Transverse colon (tissue), 4 donors: ENCODE data around the gene FAM81B. TPM values are rescaled to one million over a fixed set of nuclear protein-coding genes. Genes with fewer than 3 reads are reported as not detected.

Source experiments
- DNase-seq: peaks from one replicate; pipeline ENCODE4 v3.0.0-alpha.2; 2019
- H3K27ac ChIP-seq, 4 donors: fragments of 200-600 bp; sonication (generic); 2 replicates each; pipeline ENCODE4 v1.5.1; 2016 to 2018; ENCODE audit warnings: inconsistent platforms in 4 of 4
- H3K27me3 ChIP-seq: fragments of 200-600 bp; sonication (generic); 2 replicates; pipeline ENCODE4 v1.5.1; 2017; ENCODE audit warnings: inconsistent platforms
- H3K36me3 ChIP-seq, 4 donors: fragments of 200-600 bp; sonication (generic); 2 replicates each; pipeline ENCODE4 v1.5.1; 2017 to 2019; ENCODE audit warnings: inconsistent platforms in 4 of 4
- H3K4me1 ChIP-seq, 4 donors: fragments of 200-600 bp; sonication (generic); 2 replicates each; pipeline ENCODE4 v1.5.1; 2017 to 2020; ENCODE audit warnings: inconsistent platforms in 4 of 4
- H3K4me3 ChIP-seq, 4 donors: fragments of 200-600 bp; sonication (generic); 1 replicate in 1 of 4; 2 replicates in 3 of 4; pipeline versions ENCODE4 v1.5.1 to v1.6.1; 2017 to 2019; ENCODE audit warnings: inconsistent platforms in 4 of 4
- H3K9me3 ChIP-seq, 2 donors: fragments of 200-600 bp; sonication (generic); 2 replicates each; pipeline ENCODE4 v1.5.1; 2017 to 2019; ENCODE audit warnings: inconsistent platforms in 2 of 2
- CTCF ChIP-seq, 5 experiments: fragments of 200-600 bp in 3 of 5; fragments of 450-650 bp in 2 of 5; sonication (generic) in 3 of 5; IDR thresholded peaks; 1 replicate in 2 of 5; 2 replicates in 3 of 5; pipeline ENCODE4 v1.5.1; 2016 to 2017; ENCODE audit warnings: antibody characterized with exemption in 5 of 5, inconsistent platforms in 3 of 5, mild to moderate bottlenecking in 2 of 5, moderate library complexity in 1 of 5
- EP300 ChIP-seq: sonication (generic); formaldehyde crosslinking; IDR thresholded peaks from one replicate; pipeline ENCODE4 v1.6.1; 2017; ENCODE audit warnings: antibody characterized with exemption, low read depth
- POLR2A ChIP-seq: fragments of 450-650 bp; IDR thresholded peaks from one replicate; pipeline ENCODE4 v1.6.1; 2016; ENCODE audit warnings: antibody characterized with exemption, mild to moderate bottlenecking, moderate library complexity
- POLR2AphosphoS5 ChIP-seq, 3 donors: sonication (generic); formaldehyde crosslinking; IDR thresholded peaks; one replicate each; pipeline ENCODE4 v1.6.1; 2016; ENCODE audit warnings: antibody characterized with exemption in 3 of 3
- WGBS, 2 donors: methylation state at CpG; one replicate each; pipeline ENCODE4 v1.1.5; 2018; ENCODE audit warnings: low coverage in 1 of 2; 5-methylcytosine and 5-hydroxymethylcytosine counted together
- in situ Hi-C, 4 donors: fragments of 200-750 bp; cut with MboI; loops; one replicate each; pipeline versions ENCODE4 v1.15.0 to v1.15.1; 2017; ENCODE audit warnings: low sequenced_read_pairs in 3 of 4, low pct_ligation_motif_present in 1 of 4, low pct_unique_long_range_greater_than_20kb in 1 of 4
- intact Hi-C: fragments of 100-400 bp; cut with DNase I; formaldehyde crosslinking; loops from one replicate; pipeline ENCODE4 v1.15.1; 2023; ENCODE audit warnings: low total_unique reads
- total RNA-seq, 4 donors: library from RNA; depleted of rRNA; stranded (reverse); fragments of >200 nt; gene quantifications; one replicate each; pipeline ENCODE4 v1.1.0, GENCODE V29; 2016

FAM81B gene
- total RNA-seq, 4 donors from 2014 or later, result not detected

DNA sequence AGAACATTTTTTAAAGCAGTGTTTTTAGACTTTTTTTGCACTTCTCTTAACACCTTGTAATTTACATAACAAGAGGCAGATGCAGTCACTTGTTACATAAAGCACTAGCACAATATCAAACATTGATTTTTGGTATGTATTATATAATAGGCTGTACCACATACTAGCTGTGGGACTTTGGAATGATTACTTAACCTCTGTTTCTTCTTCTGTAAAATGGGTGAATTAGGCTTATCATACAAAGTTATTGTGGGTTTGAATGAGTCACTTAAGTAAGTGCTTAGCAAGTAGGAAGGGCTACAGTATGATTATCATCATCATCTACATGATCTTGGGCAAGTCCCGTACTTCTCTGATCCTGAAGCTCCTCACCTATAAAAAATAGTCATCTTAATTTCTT is 2.1 kb downstream of the FAM81B start:
- Histone ChIP-seq H3K36me3 (no peaks in the 10 kb centered on the region), H3K9me3 (no peaks in the 10 kb centered on the region), H3K4me3 (no peak overlapping the region), H3K27me3 (no peaks in the 10 kb centered on the region), H3K27ac (no peak overlapping the region), H3K4me1 (no peaks in the 10 kb centered on the region)
- no peak for DNase-seq
- WGBS, 2 donors, result 67 to 71% methylated on average over 1 of the region's 1 CpG
- in situ Hi-C loops (no loop called here), intact Hi-C loops (no loop called here)
- TF ChIP-seq EP300 (no peak), POLR2A (no peak), CTCF (IDR thresholded peaks at IDR 0.05) (no peak), POLR2AphosphoS5 (IDR thresholded peaks at IDR 0.05) (no peak)

- no peak for DNase-seq
- Histone ChIP-seq H3K36me3 (no peaks in the 10 kb centered on the region), H3K4me1 (no peaks in the 10 kb centered on the region), H3K9me3 (no peaks in the 10 kb centered on the region), H3K4me3 (no peak overlapping the region), H3K27ac (no peak overlapping the region), H3K27me3 (no peaks in the 10 kb centered on the region)
- TF ChIP-seq POLR2AphosphoS5 (IDR thresholded peaks at IDR 0.05), result no peak
- no peak for TF ChIP-seq POLR2A
- no peak for TF ChIP-seq CTCF (IDR thresholded peaks at IDR 0.05)
- TF ChIP-seq EP300, result no peak
- intact Hi-C loops (no loop called here), in situ Hi-C loops (no loop called here)
- 73 to 78% methylated on average over 1 of the region's 1 CpG for WGBS, 2 donors
These were observed 7.8 kb downstream of the FAM81B start for GRCh38 chr5:95398989-95399388.

DNA sequence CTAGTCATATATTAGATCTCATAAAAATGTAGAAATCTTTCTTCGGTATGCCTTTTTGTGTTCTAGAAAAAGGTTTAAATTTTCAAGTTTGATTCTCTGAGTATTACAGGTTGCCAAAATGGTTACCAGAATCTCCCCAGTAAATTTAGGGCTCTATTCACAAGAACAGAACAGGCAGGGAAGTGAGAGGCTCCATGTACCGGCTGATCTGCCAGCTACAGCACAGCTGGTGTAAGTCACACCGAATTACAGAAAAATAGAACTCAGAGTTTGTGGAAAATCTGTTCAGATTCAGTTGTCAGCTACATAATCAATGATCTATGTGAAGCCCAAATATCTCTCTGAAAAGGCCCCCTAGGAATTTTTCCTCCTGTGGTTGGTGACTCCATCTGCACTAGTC is 10.5 kb downstream of the FAM81B start:
- no peak for DNase-seq
- intact Hi-C loops, result no loop called here
- WGBS, 2 donors, result 63 to 65% methylated on average over 2 to 3 of the region's 3 CpGs
- H3K4me3 ChIP-seq, result no peak overlapping the region
- TF ChIP-seq EP300, result no peak
- no peak for TF ChIP-seq POLR2A
- TF ChIP-seq CTCF (IDR thresholded peaks at IDR 0.05), result no peak
- no peak for TF ChIP-seq POLR2AphosphoS5 (IDR thresholded peaks at IDR 0.05)
- H3K4me1 ChIP-seq, result no peaks in the 10 kb centered on the region
- H3K36me3 ChIP-seq, result no peaks in the 10 kb centered on the region
- H3K27me3 ChIP-seq, result no peaks in the 10 kb centered on the region
- in situ Hi-C loops, result no loop called here
- H3K27ac ChIP-seq, result no peak overlapping the region
- no peaks in the 10 kb centered on the region for H3K9me3 ChIP-seq

DNA sequence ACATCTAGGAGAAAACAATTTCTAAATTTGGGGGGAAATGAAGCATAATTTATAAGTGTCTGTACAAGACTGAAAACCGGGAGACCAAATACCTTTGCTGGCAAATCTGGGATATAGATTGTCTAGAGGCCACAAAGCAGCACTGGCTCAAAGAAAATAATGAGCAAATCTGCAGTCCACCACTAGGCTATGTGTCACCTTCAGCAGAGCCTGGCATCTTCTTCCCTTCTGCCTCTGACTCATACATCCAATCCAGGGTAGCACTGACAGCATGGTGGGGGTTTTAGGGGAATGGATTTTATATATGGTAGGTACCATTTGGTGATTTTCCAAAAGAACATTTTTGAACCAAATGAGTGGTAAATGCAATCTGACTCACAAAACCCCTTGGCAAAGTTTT is 12.8 kb downstream of the FAM81B start:
- no peak overlapping the region for H3K27ac ChIP-seq
- in situ Hi-C loops (no loop called here), intact Hi-C loops (no loop called here)
- 20 to 55% methylated on average over 1 of the region's 1 CpG for WGBS, 2 donors
- no peaks in the 10 kb centered on the region for H3K9me3 ChIP-seq
- no peak overlapping the region for H3K4me3 ChIP-seq
- TF ChIP-seq POLR2AphosphoS5 (IDR thresholded peaks at IDR 0.05), result no peak
- no peak for TF ChIP-seq EP300
- no peak for TF ChIP-seq POLR2A
- TF ChIP-seq CTCF (IDR thresholded peaks at IDR 0.05), result no peak
- no peaks in the 10 kb centered on the region for H3K4me1 ChIP-seq
- no peaks in the 10 kb centered on the region for H3K36me3 ChIP-seq
- no peak for DNase-seq
- H3K27me3 ChIP-seq, result no peaks in the 10 kb centered on the region
